Activated naive CD4-positive, alpha-beta T cell treated with anti-CD3 and anti-CD28 coated beads for 36 hours (primary cell): ENCODE measurements around the gene SDK2. TPM values are rescaled to one million over a fixed set of nuclear protein-coding genes. Genes with fewer than 3 reads are reported as not detected.

Experiments used
- CTCF ChIA-PET: fragments of 350-600 bp; sonication (Branson Sonifier 250); formaldehyde crosslinking; loops from one replicate; lab custom pipeline; 2021; ENCODE audit warnings: antibody characterized with exemption; lab: Charles Lee
- DNase-seq: peaks from one replicate; pipeline ENCODE4 v3.0.0-alpha.2; 2020
- H3K27ac Mint-ChIP-seq: one replicate; pipeline ENCODE4 v1.8.0; 2021; ENCODE audit warnings: mild to moderate bottlenecking, mixed read lengths
- H3K27me3 Mint-ChIP-seq: one replicate; pipeline ENCODE4 v1.8.0; 2021; ENCODE audit warnings: low read depth, mixed read lengths
- H3K36me3 Mint-ChIP-seq: one replicate; pipeline ENCODE4 v1.8.0; 2021; ENCODE audit warnings: low read depth, mixed read lengths
- H3K4me1 Mint-ChIP-seq: one replicate; pipeline ENCODE4 v1.8.0; 2021; ENCODE audit warnings: low read depth, mixed read lengths
- H3K4me3 Mint-ChIP-seq: one replicate; pipeline ENCODE4 v1.8.0; 2021; ENCODE audit warnings: mild to moderate bottlenecking, moderate library complexity, mixed read lengths
- H3K9me3 Mint-ChIP-seq: one replicate; pipeline ENCODE4 v1.8.0; 2021; ENCODE audit warnings: mixed read lengths
- intact Hi-C: fragments of 100-400 bp; cut with micrococcal nuclease; formaldehyde crosslinking; loops from one replicate; pipeline ENCODE4 v1.15.1; 2023
- total RNA-seq, 2 experiments: library from RNA; stranded (reverse); gene quantifications; one replicate each; pipeline ENCODE4 v1.2.3, GENCODE V29; 2021

Gene SDK2
- total RNA-seq, 2 experiments from 2014 or later: 0.27 to 0.50 TPM

GRCh38 chr17:73669771-73670170, 25.5 kb upstream of the SDK2 start:
- peaks cover 3% of the 10 kb centered on the region for H3K27me3 Mint-ChIP-seq
- intact Hi-C loops: no loop called here
- H3K27ac Mint-ChIP-seq: no peak overlapping the region
- H3K36me3 Mint-ChIP-seq: no peaks in the 10 kb centered on the region
- H3K4me3 Mint-ChIP-seq: no peak overlapping the region
- peaks cover 9% of the 10 kb centered on the region for H3K9me3 Mint-ChIP-seq
- DNase-seq: no peak
- CTCF ChIA-PET: no interaction called here
- peaks cover 17% of the 10 kb centered on the region for H3K4me1 Mint-ChIP-seq

GRCh38 chr17:73667181-73667959, 23.1 kb upstream of the SDK2 start:
- no peaks in the 10 kb centered on the region for H3K27me3 Mint-ChIP-seq
- no peak overlapping the region for H3K4me3 Mint-ChIP-seq
- H3K4me1 Mint-ChIP-seq: peaks cover 17% of the 10 kb centered on the region
- H3K36me3 Mint-ChIP-seq: no peaks in the 10 kb centered on the region
- H3K27ac Mint-ChIP-seq: peak overlapping the region; percentile 15
- peaks cover 9% of the 10 kb centered on the region for H3K9me3 Mint-ChIP-seq
- CTCF ChIA-PET: no interaction called here
- intact Hi-C loops: no loop called here
- peak; percentile 31 for DNase-seq

- Mint-ChIP-seq H3K9me3 (no peaks in the 10 kb centered on the region), H3K4me1 (peaks cover 17% of the 10 kb centered on the region), H3K4me3 (no peak overlapping the region), H3K27ac (no peak overlapping the region), H3K36me3 (no peaks in the 10 kb centered on the region), H3K27me3 (no peaks in the 10 kb centered on the region)
- DNase-seq: no peak
- intact Hi-C loops: no loop called here
- CTCF ChIA-PET: no interaction called here
Measured at GRCh38 chr17:73663614-73664013, 19.4 kb upstream of the SDK2 start.

GRCh38 chr17:73660366-73660765, 16.1 kb upstream of the SDK2 start:
- no peak for DNase-seq
- Mint-ChIP-seq H3K27ac (no peak overlapping the region), H3K4me3 (no peak overlapping the region), H3K36me3 (no peaks in the 10 kb centered on the region), H3K9me3 (no peaks in the 10 kb centered on the region), H3K27me3 (no peaks in the 10 kb centered on the region), H3K4me1 (peaks cover 2% of the 10 kb centered on the region)
- intact Hi-C loops: no loop called here
- CTCF ChIA-PET: no interaction called here

GRCh38 chr17:73658821-73659515, 14.7 kb upstream of the SDK2 start:
- intact Hi-C loops: no loop called here
- Mint-ChIP-seq H3K4me3 (no peak overlapping the region), H3K36me3 (no peaks in the 10 kb centered on the region), H3K27me3 (no peaks in the 10 kb centered on the region), H3K4me1 (peaks cover 2% of the 10 kb centered on the region), H3K9me3 (peaks cover 9% of the 10 kb centered on the region), H3K27ac (no peak overlapping the region)
- DNase-seq: no peak
- CTCF ChIA-PET: no interaction called here

GRCh38 chr17:73657473-73658116, 13.3 kb upstream of the SDK2 start:
- DNase-seq: peak; percentile 47
- CTCF ChIA-PET: interaction anchor here (0.6 kb wide), 1 partner anchor 233 kb away, joined by 3 read pairs; no protein-coding TSS in a partner anchor
- Mint-ChIP-seq H3K27me3 (no peaks in the 10 kb centered on the region), H3K36me3 (no peaks in the 10 kb centered on the region), H3K9me3 (peaks cover 15% of the 10 kb centered on the region), H3K4me1 (peaks cover 2% of the 10 kb centered on the region), H3K4me3 (no peak overlapping the region), H3K27ac (peak overlapping the region; percentile 10)
- intact Hi-C loops: loop anchor here (1.0 kb wide), 1 partner anchor 184 kb away; no protein-coding TSS in a partner anchor

- Mint-ChIP-seq H3K27me3 (no peaks in the 10 kb centered on the region), H3K36me3 (no peaks in the 10 kb centered on the region), H3K27ac (no peak overlapping the region), H3K9me3 (peaks cover 15% of the 10 kb centered on the region), H3K4me1 (peaks cover 2% of the 10 kb centered on the region), H3K4me3 (no peak overlapping the region)
- intact Hi-C loops: no loop called here
- CTCF ChIA-PET: no interaction called here
- no peak for DNase-seq
Measured at GRCh38 chr17:73654241-73654640, 10.0 kb upstream of the SDK2 start.

- Mint-ChIP-seq H3K9me3 (peaks cover 15% of the 10 kb centered on the region), H3K27ac (no peak overlapping the region), H3K4me3 (no peak overlapping the region), H3K4me1 (peaks cover 2% of the 10 kb centered on the region), H3K27me3 (no peaks in the 10 kb centered on the region), H3K36me3 (no peaks in the 10 kb centered on the region)
- CTCF ChIA-PET: no interaction called here
- no peak for DNase-seq
- intact Hi-C loops: no loop called here
Measured at GRCh38 chr17:73653810-73654209, 9.6 kb upstream of the SDK2 start.

- CTCF ChIA-PET: no interaction called here
- peaks cover 15% of the 10 kb centered on the region for H3K9me3 Mint-ChIP-seq
- no peaks in the 10 kb centered on the region for H3K36me3 Mint-ChIP-seq
- peaks cover 2% of the 10 kb centered on the region for H3K4me1 Mint-ChIP-seq
- DNase-seq: no peak
- no peak overlapping the region for H3K4me3 Mint-ChIP-seq
- intact Hi-C loops: no loop called here
- no peak overlapping the region for H3K27ac Mint-ChIP-seq
- no peaks in the 10 kb centered on the region for H3K27me3 Mint-ChIP-seq
Measured at GRCh38 chr17:73652886-73653480, 8.7 kb upstream of the SDK2 start.

- Mint-ChIP-seq H3K9me3 (peaks cover 15% of the 10 kb centered on the region), H3K27ac (no peak overlapping the region), H3K4me3 (no peak overlapping the region), H3K36me3 (no peaks in the 10 kb centered on the region), H3K27me3 (peaks cover 6% of the 10 kb centered on the region), H3K4me1 (peaks cover 2% of the 10 kb centered on the region)
- CTCF ChIA-PET: no interaction called here
- no peak for DNase-seq
- intact Hi-C loops: no loop called here
Measured at GRCh38 chr17:73650617-73651200, 6.5 kb upstream of the SDK2 start.

GRCh38 chr17:73650140-73650539, 5.9 kb upstream of the SDK2 start:
- no peaks in the 10 kb centered on the region for H3K36me3 Mint-ChIP-seq
- no peak for DNase-seq
- peaks cover 10% of the 10 kb centered on the region for H3K27me3 Mint-ChIP-seq
- CTCF ChIA-PET: no interaction called here
- intact Hi-C loops: no loop called here
- H3K4me3 Mint-ChIP-seq: no peak overlapping the region
- H3K4me1 Mint-ChIP-seq: peaks cover 2% of the 10 kb centered on the region
- no peak overlapping the region for H3K27ac Mint-ChIP-seq
- peaks cover 15% of the 10 kb centered on the region for H3K9me3 Mint-ChIP-seq

GRCh38 chr17:73648974-73649373, 4.7 kb upstream of the SDK2 start:
- CTCF ChIA-PET: interaction anchor here (0.6 kb wide), 1 partner anchor 505 kb away, joined by 3 read pairs; no protein-coding TSS in a partner anchor
- intact Hi-C loops: loop anchor here (5.0 kb wide), 2 partner anchors 193 to 303 kb away; no protein-coding TSS in a partner anchor

More at GRCh38 chr17:73648974-73649373, 4.7 kb upstream of the SDK2 start:
- no peak for DNase-seq
- peaks cover 3% of the 10 kb centered on the region for H3K4me1 Mint-ChIP-seq
- peaks cover 6% of the 10 kb centered on the region for H3K9me3 Mint-ChIP-seq
- no peaks in the 10 kb centered on the region for H3K36me3 Mint-ChIP-seq
- no peak overlapping the region for H3K27ac Mint-ChIP-seq
- peaks cover 12% of the 10 kb centered on the region for H3K27me3 Mint-ChIP-seq
- H3K4me3 Mint-ChIP-seq: no peak overlapping the region
